ENCODE data around the gene LRP6. TPM values are rescaled to one million over a fixed set of nuclear protein-coding genes. Genes with fewer than 3 reads are reported as not detected.

The LRP6 gene
- total RNA-seq, 1 donor from 2014 or later = 40.9 TPM

DNA sequence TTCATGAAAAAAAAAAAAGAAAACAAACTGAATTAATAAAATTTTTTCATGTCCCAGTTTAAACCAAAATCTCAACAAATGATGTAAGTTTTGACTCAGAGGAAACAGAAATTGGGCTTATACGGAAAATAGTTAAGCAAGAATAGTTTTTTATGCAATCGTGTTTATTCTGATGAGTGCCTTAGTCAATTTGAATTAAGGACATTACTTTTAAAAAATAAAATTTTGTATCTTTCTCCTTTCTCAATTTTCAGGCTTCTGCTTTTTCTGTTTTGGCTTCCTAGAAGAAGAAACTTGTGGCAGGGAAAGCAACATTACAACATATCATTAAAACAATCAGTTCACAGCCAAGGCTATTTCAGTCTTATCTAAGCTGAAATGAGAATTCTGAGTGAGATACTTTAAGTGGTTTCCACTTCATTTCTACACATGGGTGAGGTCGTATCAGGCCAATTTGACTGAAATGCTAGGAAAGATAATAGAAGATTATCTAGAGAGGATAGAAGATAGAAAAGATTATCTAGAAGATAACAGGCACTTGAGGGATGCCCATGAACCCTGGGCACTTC lies 143.7 kb downstream of the LRP6 start:
- FAIRE-seq = no peak

DNA sequence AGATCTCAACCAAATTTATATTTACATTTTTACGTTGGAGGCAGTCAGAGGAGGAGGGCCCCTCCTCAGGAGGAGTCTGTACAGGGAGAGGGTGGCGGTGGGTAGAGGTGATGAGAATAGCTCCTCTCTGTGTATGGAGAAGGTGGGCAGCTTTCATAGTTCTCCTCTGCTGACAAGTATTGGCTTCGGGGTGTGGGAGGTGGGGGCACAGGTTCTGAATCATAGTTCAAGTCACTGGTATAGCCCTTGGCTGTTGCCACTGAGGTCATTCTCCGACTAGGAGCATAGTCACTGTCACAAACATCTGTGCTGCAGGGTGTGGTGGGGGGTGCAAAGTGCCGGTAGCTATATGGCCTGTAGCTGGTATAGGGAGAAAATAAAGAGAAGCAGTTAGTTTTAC lies 145.8 kb downstream of the LRP6 start:
- Mint-ChIP-seq H3K27me3 (ENCODE audit: low read depth, unreplicated experiment) (no peaks in the 10 kb centered on the region), H3K27ac (ENCODE audit: unreplicated experiment) (no peak overlapping the region), H3K9me3 (ENCODE audit: unreplicated experiment) (no peaks in the 10 kb centered on the region), H3K4me1 (ENCODE audit: low read depth, unreplicated experiment) (peaks cover 6% of the 10 kb centered on the region), H3K36me3 (ENCODE audit: low read depth, unreplicated experiment) (peaks cover 18% of the 10 kb centered on the region), H3K4me3 (ENCODE audit: unreplicated experiment) (no peak overlapping the region)
- Histone ChIP-seq H3K79me2 (ENCODE audit: insufficient read depth, low read length) (no peaks in the 10 kb centered on the region), H3K4me2 (ENCODE audit: low read length) (no peak overlapping the region), H3K9ac (ENCODE audit: low read length) (no peak overlapping the region), H3K27ac (ENCODE audit: low read depth, low read length) (no peak overlapping the region), H3K9me3 (ENCODE audit: insufficient read depth, low read depth, low read length) (no peaks in the 10 kb centered on the region), H4K20me1 (ENCODE audit: insufficient read depth, low read length) (peaks cover 3% of the 10 kb centered on the region), H3K4me3 (ENCODE audit: insufficient read depth, low read depth, low read length) (no peak overlapping the region), H3K27me3 (ENCODE audit: insufficient read depth, low read length) (no peaks in the 10 kb centered on the region), H3K4me1 (ENCODE audit: insufficient read depth, low read length) (no peaks in the 10 kb centered on the region), H2AFZ (ENCODE audit: low read depth, low read length) (no peak overlapping the region), H3K36me3 (ENCODE audit: insufficient read depth, low read length) (peaks cover 18% of the 10 kb centered on the region)
- FAIRE-seq = no peak
- TF ChIP-seq, protein P1, sequence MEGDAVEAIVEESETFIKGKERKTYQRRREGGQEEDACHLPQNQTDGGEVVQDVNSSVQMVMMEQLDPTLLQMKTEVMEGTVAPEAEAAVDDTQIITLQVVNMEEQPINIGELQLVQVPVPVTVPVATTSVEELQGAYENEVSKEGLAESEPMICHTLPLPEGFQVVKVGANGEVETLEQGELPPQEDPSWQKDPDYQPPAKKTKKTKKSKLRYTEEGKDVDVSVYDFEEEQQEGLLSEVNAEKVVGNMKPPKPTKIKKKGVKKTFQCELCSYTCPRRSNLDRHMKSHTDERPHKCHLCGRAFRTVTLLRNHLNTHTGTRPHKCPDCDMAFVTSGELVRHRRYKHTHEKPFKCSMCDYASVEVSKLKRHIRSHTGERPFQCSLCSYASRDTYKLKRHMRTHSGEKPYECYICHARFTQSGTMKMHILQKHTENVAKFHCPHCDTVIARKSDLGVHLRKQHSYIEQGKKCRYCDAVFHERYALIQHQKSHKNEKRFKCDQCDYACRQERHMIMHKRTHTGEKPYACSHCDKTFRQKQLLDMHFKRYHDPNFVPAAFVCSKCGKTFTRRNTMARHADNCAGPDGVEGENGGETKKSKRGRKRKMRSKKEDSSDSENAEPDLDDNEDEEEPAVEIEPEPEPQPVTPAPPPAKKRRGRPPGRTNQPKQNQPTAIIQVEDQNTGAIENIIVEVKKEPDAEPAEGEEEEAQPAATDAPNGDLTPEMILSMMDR (IDR thresholded peaks at IDR 0.05; ENCODE audit: insufficient read depth, low read depth, low read length) = no peak
- TF ChIP-seq EZH2 (IDR thresholded peaks at IDR 0.05; ENCODE audit: insufficient read depth, low read length) = no peak
- no peak for DNase-seq (ENCODE audit: low read depth)

More for the DNA sequence above, 143.7 kb downstream of the LRP6 start:
- Histone ChIP-seq H3K27ac (ENCODE audit: low read depth, low read length) (no peak overlapping the region), H3K4me3 (ENCODE audit: insufficient read depth, low read depth, low read length) (no peak overlapping the region), H2AFZ (ENCODE audit: low read depth, low read length) (no peak overlapping the region), H4K20me1 (ENCODE audit: insufficient read depth, low read length) (peaks cover 3% of the 10 kb centered on the region), H3K4me1 (ENCODE audit: insufficient read depth, low read length) (no peaks in the 10 kb centered on the region), H3K9ac (ENCODE audit: low read length) (no peak overlapping the region), H3K27me3 (ENCODE audit: insufficient read depth, low read length) (no peaks in the 10 kb centered on the region), H3K9me3 (ENCODE audit: insufficient read depth, low read depth, low read length) (no peaks in the 10 kb centered on the region), H3K36me3 (ENCODE audit: insufficient read depth, low read length) (peaks cover 25% of the 10 kb centered on the region), H3K79me2 (ENCODE audit: insufficient read depth, low read length) (no peaks in the 10 kb centered on the region), H3K4me2 (ENCODE audit: low read length) (no peak overlapping the region)
- H3K9me3 Mint-ChIP-seq (ENCODE audit: unreplicated experiment) = no peaks in the 10 kb centered on the region
- H3K4me3 Mint-ChIP-seq (ENCODE audit: unreplicated experiment) = no peak overlapping the region
- TF ChIP-seq, protein P1 (IDR thresholded peaks at IDR 0.05; ENCODE audit: insufficient read depth, low read depth, low read length) = no peak
- no peak for TF ChIP-seq EZH2 (IDR thresholded peaks at IDR 0.05; ENCODE audit: insufficient read depth, low read length)
- peaks cover 18% of the 10 kb centered on the region for H3K36me3 Mint-ChIP-seq (ENCODE audit: low read depth, unreplicated experiment)
- no peaks in the 10 kb centered on the region for H3K27me3 Mint-ChIP-seq (ENCODE audit: low read depth, unreplicated experiment)
- no peak for DNase-seq (ENCODE audit: low read depth)
- no peak overlapping the region for H3K27ac Mint-ChIP-seq (ENCODE audit: unreplicated experiment)
- H3K4me1 Mint-ChIP-seq (ENCODE audit: low read depth, unreplicated experiment) = peaks cover 9% of the 10 kb centered on the region

DNA sequence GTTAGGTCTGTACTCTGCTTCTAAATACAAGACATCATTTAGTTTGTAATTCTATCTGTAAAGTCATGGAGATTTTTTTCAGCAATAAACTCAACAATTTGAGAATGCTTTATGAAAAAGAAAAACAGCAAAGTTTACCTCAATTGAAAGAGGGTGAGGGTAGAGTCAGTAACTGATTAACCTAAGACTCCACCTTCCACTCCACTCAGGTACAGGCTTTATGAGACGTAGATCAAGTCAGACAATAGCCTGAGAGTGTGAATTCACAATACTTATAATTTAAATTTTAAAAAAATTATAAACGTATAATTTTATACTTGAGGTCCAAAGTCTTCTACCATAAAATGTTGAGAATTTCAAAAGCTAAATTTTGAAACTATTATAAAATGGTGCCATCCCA lies 150.2 kb downstream of the LRP6 start:
- Mint-ChIP-seq H3K27me3 (ENCODE audit: low read depth, unreplicated experiment) (no peaks in the 10 kb centered on the region), H3K4me3 (ENCODE audit: unreplicated experiment) (no peak overlapping the region), H3K27ac (ENCODE audit: unreplicated experiment) (no peak overlapping the region), H3K36me3 (ENCODE audit: low read depth, unreplicated experiment) (peaks cover 25% of the 10 kb centered on the region), H3K4me1 (ENCODE audit: low read depth, unreplicated experiment) (peaks cover 6% of the 10 kb centered on the region), H3K9me3 (ENCODE audit: unreplicated experiment) (no peaks in the 10 kb centered on the region)
- no peak overlapping the region for H3K27ac ChIP-seq (ENCODE audit: low read depth, low read length)
- no peak for FAIRE-seq
- H3K36me3 ChIP-seq (ENCODE audit: insufficient read depth, low read length) = no peaks in the 10 kb centered on the region
- no peak overlapping the region for H2AFZ ChIP-seq (ENCODE audit: low read depth, low read length)
- H3K9ac ChIP-seq (ENCODE audit: low read length) = no peak overlapping the region
- H3K79me2 ChIP-seq (ENCODE audit: insufficient read depth, low read length) = no peaks in the 10 kb centered on the region
- H4K20me1 ChIP-seq (ENCODE audit: insufficient read depth, low read length) = peaks cover 3% of the 10 kb centered on the region
- H3K4me3 ChIP-seq (ENCODE audit: insufficient read depth, low read depth, low read length) = no peak overlapping the region
- no peaks in the 10 kb centered on the region for H3K9me3 ChIP-seq (ENCODE audit: insufficient read depth, low read depth, low read length)
- no peaks in the 10 kb centered on the region for H3K4me1 ChIP-seq (ENCODE audit: insufficient read depth, low read length)
- TF ChIP-seq, protein P1 (IDR thresholded peaks at IDR 0.05; ENCODE audit: insufficient read depth, low read depth, low read length) = no peak
- no peak for TF ChIP-seq EZH2 (IDR thresholded peaks at IDR 0.05; ENCODE audit: insufficient read depth, low read length)
- H3K4me2 ChIP-seq (ENCODE audit: low read length) = no peak overlapping the region
- no peaks in the 10 kb centered on the region for H3K27me3 ChIP-seq (ENCODE audit: insufficient read depth, low read length)
- no peak for DNase-seq (ENCODE audit: low read depth)

Data from astrocyte (in vitro differentiated cells and primary cell).